ENCODE data around the gene FBXO34.

FBXO34 gene

GRCh38 chr14:55241673-55242072 is 29.5 kb upstream of the FBXO34 start:
- no peak for ATAC-seq
- TF ChIP-seq ISL1 (CRISPR knock-in tag; IDR thresholded peaks at IDR 0.05), result no peak

DNA sequence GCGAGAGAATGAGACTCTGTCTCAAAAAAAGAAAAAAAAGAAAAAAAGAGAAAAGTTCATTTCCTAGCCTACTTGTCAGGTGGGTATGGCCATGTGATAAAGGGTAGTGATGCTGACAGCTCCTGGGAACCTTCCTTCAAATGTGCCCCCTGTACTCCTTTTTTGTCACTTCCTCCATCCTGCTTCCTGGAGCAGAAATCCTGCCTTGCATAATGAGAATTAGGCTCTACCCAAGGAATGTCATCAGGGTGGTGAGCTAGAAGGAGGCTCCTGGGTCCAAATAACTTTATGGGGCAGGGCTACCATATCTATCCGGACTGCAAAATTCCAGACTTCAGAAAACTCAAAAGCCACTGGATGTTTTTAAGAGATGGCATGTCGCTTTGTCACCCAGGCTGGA is 27.8 kb upstream of the FBXO34 start:
- ATAC-seq, result no peak
- TF ChIP-seq ZNF70 (CRISPR knock-in tag; IDR thresholded peaks at IDR 0.05) (no peak), TOX (CRISPR knock-in tag; IDR thresholded peaks at IDR 0.05; ENCODE audit: borderline replicate concordance) (no peak), ZFP30 (CRISPR knock-in tag; IDR thresholded peaks at IDR 0.05) (no peak), ARNTL (CRISPR knock-in tag; IDR thresholded peaks at IDR 0.05; ENCODE audit: borderline replicate concordance, low read depth) (no peak)

GRCh38 chr14:55243813-55244212 is 27.4 kb upstream of the FBXO34 start:
- TF ChIP-seq OSR1 (CRISPR knock-in tag; IDR thresholded peaks at IDR 0.05) (no peak), ZFP30 (CRISPR knock-in tag; IDR thresholded peaks at IDR 0.05) (no peak), ZNF565 (CRISPR knock-in tag; conservative IDR thresholded peaks at IDR 0.05; ENCODE audit: low read depth) (no peak), GLIS3 (CRISPR knock-in tag; IDR thresholded peaks at IDR 0.05) (no peak), CSRNP3 (CRISPR knock-in tag; IDR thresholded peaks at IDR 0.05) (no peak), CSDC2 (CRISPR knock-in tag; IDR thresholded peaks at IDR 0.05) (no peak), TOX (CRISPR knock-in tag; IDR thresholded peaks at IDR 0.05; ENCODE audit: borderline replicate concordance) (no peak), ESRRG (CRISPR knock-in tag; IDR thresholded peaks at IDR 0.05) (no peak), ISL1 (CRISPR knock-in tag; IDR thresholded peaks at IDR 0.05) (no peak), ARNTL (CRISPR knock-in tag; IDR thresholded peaks at IDR 0.05; ENCODE audit: borderline replicate concordance, low read depth) (no peak), ZNF8 (CRISPR knock-in tag; IDR thresholded peaks at IDR 0.05) (no peak)
- TF ChIP-seq, protein P1, sequence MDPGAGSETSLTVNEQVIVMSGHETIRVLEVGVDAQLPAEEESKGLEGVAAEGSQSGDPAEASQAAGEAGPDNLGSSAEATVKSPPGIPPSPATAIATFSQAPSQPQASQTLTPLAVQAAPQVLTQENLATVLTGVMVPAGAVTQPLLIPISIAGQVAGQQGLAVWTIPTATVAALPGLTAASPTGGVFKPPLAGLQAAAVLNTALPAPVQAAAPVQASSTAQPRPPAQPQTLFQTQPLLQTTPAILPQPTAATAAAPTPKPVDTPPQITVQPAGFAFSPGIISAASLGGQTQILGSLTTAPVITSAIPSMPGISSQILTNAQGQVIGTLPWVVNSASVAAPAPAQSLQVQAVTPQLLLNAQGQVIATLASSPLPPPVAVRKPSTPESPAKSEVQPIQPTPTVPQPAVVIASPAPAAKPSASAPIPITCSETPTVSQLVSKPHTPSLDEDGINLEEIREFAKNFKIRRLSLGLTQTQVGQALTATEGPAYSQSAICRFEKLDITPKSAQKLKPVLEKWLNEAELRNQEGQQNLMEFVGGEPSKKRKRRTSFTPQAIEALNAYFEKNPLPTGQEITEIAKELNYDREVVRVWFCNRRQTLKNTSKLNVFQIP (CRISPR knock-in tag; IDR thresholded peaks at IDR 0.05; ENCODE audit: borderline replicate concordance, low read depth), result no peak
- ATAC-seq, result no peak

- peak; percentile 74 for ATAC-seq
- no peak for TF ChIP-seq ZNF70 (CRISPR knock-in tag; IDR thresholded peaks at IDR 0.05)
- TF ChIP-seq ZNF565 (CRISPR knock-in tag; conservative IDR thresholded peaks at IDR 0.05; ENCODE audit: low read depth), result no peak
- TF ChIP-seq PPARA (CRISPR knock-in tag; IDR thresholded peaks at IDR 0.05; ENCODE audit: borderline replicate concordance), result no peak
- TF ChIP-seq GLIS3 (CRISPR knock-in tag; IDR thresholded peaks at IDR 0.05), result no peak
- TF ChIP-seq ZNF8 (CRISPR knock-in tag; IDR thresholded peaks at IDR 0.05), result no peak
- no peak for TF ChIP-seq ZFP3 (CRISPR knock-in tag; IDR thresholded peaks at IDR 0.05)
Measured at GRCh38 chr14:55245657-55246268, 25.5 kb upstream of the FBXO34 start.

DNA sequence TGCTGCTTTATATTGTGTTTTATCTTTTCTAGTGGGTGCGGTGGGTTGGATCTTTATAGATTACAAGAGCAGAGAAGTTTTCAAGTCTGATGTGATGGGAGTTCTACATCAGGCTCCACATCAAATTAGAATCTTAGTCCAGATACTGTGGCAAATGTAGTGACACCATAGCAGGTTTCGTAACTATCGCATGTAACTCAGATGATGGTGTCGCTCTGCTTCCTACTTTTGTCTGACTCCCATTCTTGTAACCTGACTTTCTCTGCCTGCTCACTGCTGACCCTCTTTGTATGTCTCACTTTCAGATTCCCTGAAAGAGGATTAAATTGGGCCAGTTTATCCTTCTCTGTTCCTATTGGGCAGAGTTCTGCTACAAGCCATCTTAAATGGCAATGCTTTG is 22.8 kb upstream of the FBXO34 start:
- no peak for ATAC-seq
- TF ChIP-seq RARB (CRISPR knock-in tag; IDR thresholded peaks at IDR 0.05) (no peak), ZC3H10 (CRISPR knock-in tag; IDR thresholded peaks at IDR 0.05) (no peak), CSRNP3 (CRISPR knock-in tag; IDR thresholded peaks at IDR 0.05) (no peak), TSHZ2 (CRISPR knock-in tag; IDR thresholded peaks at IDR 0.05) (no peak), ESRRG (CRISPR knock-in tag; IDR thresholded peaks at IDR 0.05) (no peak), OSR1 (CRISPR knock-in tag; IDR thresholded peaks at IDR 0.05) (no peak), CREB5 (CRISPR knock-in tag; IDR thresholded peaks at IDR 0.05; ENCODE audit: low read depth) (no peak), ZFP3 (CRISPR knock-in tag; IDR thresholded peaks at IDR 0.05) (no peak), ZFP30 (CRISPR knock-in tag; IDR thresholded peaks at IDR 0.05) (no peak), PPARA (CRISPR knock-in tag; IDR thresholded peaks at IDR 0.05; ENCODE audit: borderline replicate concordance) (no peak), ZNF70 (CRISPR knock-in tag; IDR thresholded peaks at IDR 0.05) (no peak), ZNF8 (CRISPR knock-in tag; IDR thresholded peaks at IDR 0.05) (no peak), TOX (CRISPR knock-in tag; IDR thresholded peaks at IDR 0.05; ENCODE audit: borderline replicate concordance) (no peak), ZNF565 (CRISPR knock-in tag; conservative IDR thresholded peaks at IDR 0.05; ENCODE audit: low read depth) (no peak)
- TF ChIP-seq, protein P1 (CRISPR knock-in tag; IDR thresholded peaks at IDR 0.05; ENCODE audit: borderline replicate concordance, low read depth), result no peak
- TF ChIP-seq, protein P2, sequence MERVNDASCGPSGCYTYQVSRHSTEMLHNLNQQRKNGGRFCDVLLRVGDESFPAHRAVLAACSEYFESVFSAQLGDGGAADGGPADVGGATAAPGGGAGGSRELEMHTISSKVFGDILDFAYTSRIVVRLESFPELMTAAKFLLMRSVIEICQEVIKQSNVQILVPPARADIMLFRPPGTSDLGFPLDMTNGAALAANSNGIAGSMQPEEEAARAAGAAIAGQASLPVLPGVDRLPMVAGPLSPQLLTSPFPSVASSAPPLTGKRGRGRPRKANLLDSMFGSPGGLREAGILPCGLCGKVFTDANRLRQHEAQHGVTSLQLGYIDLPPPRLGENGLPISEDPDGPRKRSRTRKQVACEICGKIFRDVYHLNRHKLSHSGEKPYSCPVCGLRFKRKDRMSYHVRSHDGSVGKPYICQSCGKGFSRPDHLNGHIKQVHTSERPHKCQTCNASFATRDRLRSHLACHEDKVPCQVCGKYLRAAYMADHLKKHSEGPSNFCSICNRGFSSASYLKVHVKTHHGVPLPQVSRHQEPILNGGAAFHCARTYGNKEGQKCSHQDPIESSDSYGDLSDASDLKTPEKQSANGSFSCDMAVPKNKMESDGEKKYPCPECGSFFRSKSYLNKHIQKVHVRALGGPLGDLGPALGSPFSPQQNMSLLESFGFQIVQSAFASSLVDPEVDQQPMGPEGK (CRISPR knock-in tag; IDR thresholded peaks at IDR 0.05; ENCODE audit: borderline replicate concordance), result no peak
